Fibroblast of skin of scalp (primary cell): ENCODE data around the gene PATL2.
"Not testable (repeated sequence)": the region's sequence is repeated elsewhere in the genome, so short reads cannot be mapped to it uniquely, and the experiment has no call there.

Experiments
- DNase-seq: peaks from one replicate; pipeline ENCODE4 v3.0.0-alpha.2; 2013

Gene PATL2

DNA sequence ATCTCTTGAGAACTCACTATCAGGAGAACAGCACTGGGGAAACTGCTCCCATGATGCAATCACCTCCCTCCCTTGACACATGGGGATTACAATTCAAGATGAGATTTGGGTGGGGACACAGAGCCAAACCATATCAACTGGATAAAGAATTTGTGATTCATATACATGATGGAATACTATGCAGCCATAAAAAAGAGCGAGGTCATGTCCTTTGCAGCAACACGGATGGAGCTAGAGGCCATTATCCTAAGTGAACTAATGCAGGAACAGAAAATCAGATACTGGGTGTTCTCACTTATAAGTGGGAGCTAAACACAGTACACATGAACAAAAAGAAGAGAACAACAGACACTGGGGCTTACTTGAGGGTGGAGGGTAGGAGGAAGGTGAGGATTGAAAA lies 64.7 kb downstream of the PATL2 start:
- no peak for DNase-seq

DNA sequence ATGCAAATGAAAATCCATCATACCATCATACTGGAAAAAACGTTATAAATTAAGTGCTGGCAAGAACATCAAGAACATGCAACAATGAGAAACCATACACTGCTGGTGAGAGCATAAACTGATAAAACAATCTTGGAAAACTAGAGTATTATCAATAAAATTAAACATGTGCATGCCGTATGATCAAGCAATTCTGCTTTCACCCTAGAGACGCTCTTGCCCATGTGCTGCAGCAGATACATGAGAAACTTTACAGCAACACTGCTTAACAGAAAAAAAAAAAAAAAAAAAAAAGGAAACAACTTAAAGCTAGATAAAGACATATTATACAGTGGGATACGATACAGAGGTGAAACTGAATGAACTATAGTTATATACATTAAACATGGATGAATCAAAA lies 69.5 kb downstream of the PATL2 start:
- no peak for DNase-seq

DNA sequence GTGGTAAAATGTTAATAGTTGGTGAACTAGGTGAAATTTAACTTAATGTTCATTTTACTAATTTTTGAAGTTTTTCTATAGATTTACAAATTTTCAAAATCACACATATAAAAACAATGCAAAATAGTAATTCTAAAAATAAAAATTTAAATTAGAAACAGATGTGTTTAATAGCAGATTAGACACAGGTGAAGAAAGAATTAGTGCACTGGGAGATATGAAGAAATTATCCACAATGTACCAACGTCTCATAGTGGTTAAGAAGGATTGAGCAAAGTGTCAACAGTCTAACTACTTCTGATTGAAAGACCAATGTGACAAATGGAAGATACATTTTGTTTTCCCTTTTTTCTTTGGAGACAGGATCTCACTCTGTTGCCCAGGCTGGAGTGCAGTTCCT lies 74.1 kb downstream of the PATL2 start:
- no peak for DNase-seq

DNA sequence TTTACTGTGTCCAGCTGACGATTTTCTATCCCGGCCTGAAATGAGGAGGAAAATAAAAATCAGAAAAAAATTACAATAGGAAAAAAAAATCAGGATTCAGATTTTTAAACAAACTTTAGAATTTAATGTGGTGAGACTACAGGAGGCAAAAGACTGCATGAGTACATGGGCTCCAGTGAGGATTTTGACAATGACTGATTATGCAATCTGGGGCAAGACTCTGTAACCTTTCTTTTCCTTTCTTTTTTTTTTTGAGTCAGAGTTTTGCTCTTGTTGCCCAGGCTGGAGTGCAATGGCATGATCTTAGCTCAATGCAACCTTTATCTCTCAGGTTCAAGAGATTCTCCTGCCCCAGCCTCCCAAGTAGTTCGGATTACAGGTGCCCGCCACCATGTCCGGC lies 77.5 kb downstream of the PATL2 start:
- DNase-seq = peak; percentile 50

DNA sequence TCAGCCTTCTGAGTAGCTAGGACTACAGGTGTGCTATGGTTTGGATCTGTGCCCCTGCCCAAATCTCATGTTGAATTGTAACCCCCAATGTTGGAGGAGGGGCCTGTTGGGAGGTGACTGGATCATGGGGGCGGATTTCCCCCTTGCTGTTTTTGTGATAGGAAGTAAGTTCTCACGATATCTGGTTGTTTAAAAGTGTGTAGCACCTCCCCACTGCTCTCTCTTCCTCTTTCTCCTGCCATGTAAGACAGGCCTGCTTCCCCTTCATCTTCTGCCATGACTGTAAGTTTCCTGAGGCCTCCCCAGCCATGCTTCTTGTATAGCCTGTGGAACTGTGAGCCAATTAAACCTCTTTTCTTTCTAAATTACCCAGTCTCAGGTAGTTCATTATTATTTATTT lies 85.8 kb downstream of the PATL2 start:
- not testable (repeated sequence) for DNase-seq

DNA sequence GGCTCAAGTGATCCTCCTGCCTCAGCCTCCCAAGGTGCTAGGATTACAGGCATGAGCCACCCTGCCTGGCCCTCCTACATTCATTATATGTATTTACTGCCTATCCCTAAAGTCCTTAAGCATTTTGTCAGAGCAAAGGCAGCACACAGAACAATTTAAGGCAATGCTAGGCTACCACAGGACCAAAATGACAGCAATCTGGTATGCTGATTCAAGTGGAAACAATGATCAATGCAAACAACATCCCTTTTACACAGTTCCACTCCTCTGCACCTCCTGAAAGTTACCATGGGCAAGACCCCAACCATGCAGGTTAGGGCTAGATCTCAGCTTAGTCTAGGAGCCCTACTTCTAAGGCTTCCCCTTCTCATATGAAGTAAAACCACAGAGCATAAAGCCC lies 87.9 kb downstream of the PATL2 start:
- no peak for DNase-seq

DNA sequence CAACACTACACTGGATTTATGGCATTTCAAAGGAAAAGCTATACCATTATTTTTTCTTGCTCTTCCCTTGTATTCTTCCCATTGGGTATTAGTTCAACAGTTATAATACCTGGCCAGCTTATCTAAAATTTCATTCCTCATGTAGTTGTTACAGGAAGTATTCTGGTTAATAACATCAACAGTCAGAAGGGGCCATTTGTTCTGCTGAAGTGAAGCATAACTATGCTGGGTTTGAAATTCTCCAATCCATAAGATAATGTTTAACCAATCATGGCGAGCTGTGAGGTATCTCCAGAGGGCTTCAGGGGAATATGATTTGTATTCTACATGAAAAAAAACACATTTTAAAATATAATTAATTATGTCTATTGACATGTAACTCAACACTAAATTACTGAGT lies 91.0 kb downstream of the PATL2 start:
- DNase-seq = no peak

DNA sequence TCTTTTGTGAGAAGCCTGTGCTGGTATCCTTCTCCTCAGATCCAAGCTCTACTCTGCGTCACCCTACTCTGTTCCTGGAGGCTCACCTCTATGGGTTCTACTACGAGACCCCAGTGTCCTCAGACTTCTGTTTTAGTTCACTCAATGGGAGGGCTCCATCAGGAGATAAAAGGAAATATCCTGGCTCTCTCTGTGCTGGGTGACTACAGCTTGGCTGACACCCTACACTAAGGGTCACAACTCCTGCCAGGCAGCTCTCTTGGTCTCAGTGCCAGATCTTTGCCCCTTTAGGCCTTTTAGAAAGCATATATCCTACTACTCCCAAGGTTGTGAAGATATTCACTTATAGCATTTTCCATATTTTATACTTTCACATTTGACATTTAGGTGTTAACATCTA lies 94.1 kb downstream of the PATL2 start:
- DNase-seq = no peak
